ENCODE measurements around the gene UBE2J1.

DNA sequence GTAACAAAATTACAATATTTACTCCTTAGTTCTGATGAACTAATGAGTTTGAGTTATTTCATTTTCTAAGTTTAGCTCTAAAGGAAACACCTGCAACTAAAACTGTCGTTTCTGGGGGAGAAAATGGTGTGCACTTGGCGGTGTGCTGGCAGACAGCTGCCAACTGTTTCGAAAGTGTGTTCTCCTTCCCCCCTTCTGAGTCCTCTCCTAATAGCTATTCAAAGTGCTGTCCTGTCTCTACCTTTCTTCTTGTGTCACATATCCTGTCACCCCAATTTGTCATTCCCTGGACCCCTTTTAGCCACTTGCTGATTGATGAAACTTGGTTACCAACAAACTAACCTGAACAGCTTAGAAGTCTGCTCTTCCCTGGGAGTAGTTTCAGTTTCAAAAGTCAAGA is 4.9 kb upstream of the UBE2J1 start:
- TF ChIP-seq, protein P1, sequence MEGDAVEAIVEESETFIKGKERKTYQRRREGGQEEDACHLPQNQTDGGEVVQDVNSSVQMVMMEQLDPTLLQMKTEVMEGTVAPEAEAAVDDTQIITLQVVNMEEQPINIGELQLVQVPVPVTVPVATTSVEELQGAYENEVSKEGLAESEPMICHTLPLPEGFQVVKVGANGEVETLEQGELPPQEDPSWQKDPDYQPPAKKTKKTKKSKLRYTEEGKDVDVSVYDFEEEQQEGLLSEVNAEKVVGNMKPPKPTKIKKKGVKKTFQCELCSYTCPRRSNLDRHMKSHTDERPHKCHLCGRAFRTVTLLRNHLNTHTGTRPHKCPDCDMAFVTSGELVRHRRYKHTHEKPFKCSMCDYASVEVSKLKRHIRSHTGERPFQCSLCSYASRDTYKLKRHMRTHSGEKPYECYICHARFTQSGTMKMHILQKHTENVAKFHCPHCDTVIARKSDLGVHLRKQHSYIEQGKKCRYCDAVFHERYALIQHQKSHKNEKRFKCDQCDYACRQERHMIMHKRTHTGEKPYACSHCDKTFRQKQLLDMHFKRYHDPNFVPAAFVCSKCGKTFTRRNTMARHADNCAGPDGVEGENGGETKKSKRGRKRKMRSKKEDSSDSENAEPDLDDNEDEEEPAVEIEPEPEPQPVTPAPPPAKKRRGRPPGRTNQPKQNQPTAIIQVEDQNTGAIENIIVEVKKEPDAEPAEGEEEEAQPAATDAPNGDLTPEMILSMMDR (IDR thresholded peaks at IDR 0.05; ENCODE audit: extremely low read depth in 1 of 2, insufficient read depth in 1 of 2, low read depth in 1 of 2, low read length in 2 of 2), result no peak
- no peak for TF ChIP-seq POLR2A (IDR thresholded peaks at IDR 0.05; ENCODE audit: low read depth, low read length)

Data from endothelial cell of umbilical vein (primary cell).